Peyer's patch (tissue), 4 donors: ENCODE measurements around the gene NPL.

Source experiments
- CTCF ChIP-seq, 6 experiments: fragments of 450-650 bp in 4 of 6; fragments of 200-600 bp in 2 of 6; sonication (generic) in 1 of 6; IDR thresholded peaks; one replicate each; pipeline ENCODE4 v1.5.1; 2017 to 2019; ENCODE audit warnings: antibody characterized with exemption in 6 of 6, mild to moderate bottlenecking in 3 of 6, moderate library complexity in 1 of 6
- POLR2A ChIP-seq, 2 donors: fragments of 450-650 bp; IDR thresholded peaks; one replicate each; pipeline ENCODE4 v1.5.1; 2017; ENCODE audit warnings: antibody characterized with exemption in 2 of 2, mild to moderate bottlenecking in 2 of 2, moderate library complexity in 2 of 2

GRCh38 chr1:182845894-182846293 is 56.3 kb downstream of the NPL start:
- TF ChIP-seq CTCF (IDR thresholded peaks at IDR 0.05), result no peak
- no peak for TF ChIP-seq POLR2A (IDR thresholded peaks at IDR 0.05)
